ENCODE measurements around the gene NOTCH2. TPM values are rescaled to one million over a fixed set of nuclear protein-coding genes. Genes with fewer than 3 reads are reported as not detected.

Gene NOTCH2
- total and polyA plus RNA-seq, 9 of the 15 experiments (the other 6 are each of a cell fraction or from before 2014, with no cell fraction given), result 0.04 to 1.2 (median 0.28) TPM; not detected in 1

- peak; percentile 28; the same call in 1 of the 2 replicates for TF ChIP-seq MGA (IDR thresholded peaks at IDR 0.05)
- peak; percentile 14; the same call in 1 of the 2 replicates for TF ChIP-seq L3MBTL2 (IDR thresholded peaks at IDR 0.05)
- peak; percentile 53; the same call in 1 of the 2 replicates for TF ChIP-seq ZNF407 (IDR thresholded peaks at IDR 0.05; ENCODE audit: low read depth)
- TF ChIP-seq CBX1 (IDR thresholded peaks at IDR 0.05; ENCODE audit: low read depth), result no peak
Observed at GRCh38 chr1:119882132-119883049, 187.1 kb downstream of the NOTCH2 start (continued).

Measured in K562 (cell line).